HepG2 (cell line): Measurements from ENCODE around the gene NEU1. TPM values are rescaled to one million over a fixed set of nuclear protein-coding genes. Genes with fewer than 3 reads are reported as not detected.

ENCODE experiments used
- ARID4A ChIP-seq: sonication (generic); formaldehyde crosslinking; IDR thresholded peaks from 2 replicates; pipeline ENCODE4 v1.5.0; 2020; ENCODE audit warnings: mild to moderate bottlenecking, missing genetic modification reagents, borderline replicate concordance
- CSRNP1 ChIP-seq: sonication (generic); formaldehyde crosslinking; IDR thresholded peaks from 2 replicates; pipeline ENCODE4 v1.8.1; 2023; ENCODE audit warnings: mild to moderate bottlenecking, missing genetic modification reagents
- DPF2 ChIP-seq: sonication (generic); formaldehyde crosslinking; IDR thresholded peaks from 2 replicates; pipeline ENCODE4 v1.4.0; 2020; ENCODE audit warnings: mild to moderate bottlenecking, low read depth, missing genetic modification reagents, borderline replicate concordance
- ELK4 ChIP-seq: sonication (generic); formaldehyde crosslinking; IDR thresholded peaks from 2 replicates; pipeline ENCODE4 v1.9.0; 2021; ENCODE audit warnings: missing genetic modification reagents, borderline replicate concordance
- ETV6 ChIP-seq: sonication (generic); formaldehyde crosslinking; conservative IDR thresholded peaks from 2 replicates; pipeline ENCODE4 v1.4.0; 2020; ENCODE audit warnings: missing genetic modification reagents
- FOSL1 ChIP-seq: sonication (generic); formaldehyde crosslinking; IDR thresholded peaks from 2 replicates; pipeline ENCODE4 v1.9.0; 2021; ENCODE audit warnings: missing genetic modification reagents, borderline replicate concordance
- KAT2B ChIP-seq: fragments of 150-350 bp; IDR thresholded peaks from 2 replicates; pipeline ENCODE4 v1.6.1; 2014; ENCODE audit warnings: low read depth, low read length, borderline replicate concordance
- KLF12 ChIP-seq: sonication (generic); formaldehyde crosslinking; IDR thresholded peaks from 2 replicates; pipeline ENCODE4 v1.4.0; 2020; ENCODE audit warnings: missing genetic modification reagents, borderline replicate concordance
- MTF1 ChIP-seq: sonication (generic); formaldehyde crosslinking; IDR thresholded peaks from 2 replicates; pipeline ENCODE4 v1.5.0; 2020; ENCODE audit warnings: missing genetic modification reagents
- NONO ChIP-seq, 2 experiments: fragments of 450-650 bp in 1 of 2; sonication (generic) in 1 of 2; formaldehyde crosslinking in 1 of 2; IDR thresholded peaks in 1 of 2; conservative IDR thresholded peaks in 1 of 2; 2 replicates each; pipeline versions ENCODE4 v1.6.1 to v1.8.0; 2017 to 2022; ENCODE audit warnings: mild to moderate bottlenecking in 1 of 2, missing genetic modification reagents in 1 of 2, moderate library complexity in 1 of 2
- SMAD3 ChIP-seq: sonication (generic); formaldehyde crosslinking; IDR thresholded peaks from 2 replicates; pipeline ENCODE4 v1.4.0; 2020; ENCODE audit warnings: missing genetic modification reagents
- TCF7L2 ChIP-seq: IDR thresholded peaks from 2 replicates; pipeline ENCODE4 v1.6.1; 2011; ENCODE audit warnings: mild to moderate bottlenecking, low read depth, low read length, moderate library complexity
- ZNF800 ChIP-seq: sonication (generic); formaldehyde crosslinking; IDR thresholded peaks from 2 replicates; pipeline ENCODE4 v1.4.0; 2020; ENCODE audit warnings: missing genetic modification reagents
- polyA plus RNA-seq, 8 experiments: library from polyadenylated mRNA; depleted of rRNA in 3 of 8; stranded (reverse) in 7 of 8; unstranded in 1 of 8; fragments of >200 nt; fragmentation: Illumina TruSeq in 4 of 8; extraction: Trizol in 4 of 8; gene quantifications; 2 replicates each; pipeline versions ENCODE4 v1.2.1 to v1.2.3, GENCODE V29; 2011 to 2016; ENCODE audit warnings: low read depth in 4 of 8, missing spikeins in 1 of 8, mixed read lengths in 1 of 8; ENCODE audit not compliant: insufficient read depth in 1 of 8
- total RNA-seq, 5 experiments: library from RNA; depleted of rRNA; stranded (reverse); fragments of >200 nt; fragmentation: Illumina TruSeq; extraction: Trizol; gene quantifications; 2 replicates each; pipeline ENCODE4 v1.2.3, GENCODE V29; 2016; ENCODE audit warnings: low read depth in 1 of 5

Gene NEU1
- total and polyA plus RNA-seq, 2 of the 13 experiments (the other 11 are each of a cell fraction or from before 2014, with no cell fraction given): 215 to 297 TPM

GRCh38 chr6:31815025-31815838, 47.4 kb downstream of the NEU1 start, which contains the start of the genes HSPA1A and HSPA1L (continued):
- TF ChIP-seq ZNF800 (CRISPR knock-in tag) (no peak), DPF2 (no peak), KAT2B (no peak), ARID4A (CRISPR knock-in tag) (peak; percentile 75), SMAD3 (CRISPR knock-in tag) (peak; percentile 67; the same call in 1 of the 2 replicates), ETV6 (no peak), ELK4 (CRISPR knock-in tag) (0 out of 2 replicates have a peak, but pooled peaks have one; percentile 15), TCF7L2 (no peak), MTF1 (CRISPR knock-in tag) (no peak), CSRNP1 (CRISPR knock-in tag) (no peak), FOSL1 (CRISPR knock-in tag) (no peak), KLF12 (CRISPR knock-in tag) (no peak; the same call in 1 of the 2 replicates), NONO (IDR thresholded peaks at IDR 0.05) (no peak), NONO (CRISPR knock-in tag; conservative IDR thresholded peaks at IDR 0.05) (no peak; the same call in 1 of the 2 replicates)
